Peyer's patch (tissue), 4 donors: ENCODE measurements around the gene CNOT4. TPM values are rescaled to one million over a fixed set of nuclear protein-coding genes. Genes with fewer than 3 reads are reported as not detected.
"Not testable (repeated sequence)": the region's sequence is repeated elsewhere in the genome, so short reads cannot be mapped to it uniquely, and the experiment has no call there.

Source experiments
- DNase-seq, 3 donors: peaks; one replicate each; pipeline ENCODE4 v3.0.0-alpha.2; 2017 to 2019
- H3K27ac ChIP-seq, 4 donors: fragments of 200-600 bp; sonication (generic); one replicate each; pipeline ENCODE4 v1.5.1; 2016 to 2019
- H3K27me3 ChIP-seq, 2 donors: fragments of 200-600 bp; sonication (generic); one replicate each; pipeline ENCODE4 v1.5.1; 2019
- H3K36me3 ChIP-seq, 3 donors: fragments of 200-600 bp; sonication (generic); one replicate each; pipeline ENCODE4 v1.5.1; 2016 to 2019
- H3K4me1 ChIP-seq, 4 donors: fragments of 200-600 bp; sonication (generic); one replicate each; pipeline ENCODE4 v1.5.1; 2016 to 2019
- H3K4me3 ChIP-seq, 4 donors: fragments of 200-600 bp; sonication (generic); 1 replicate in 3 of 4; 2 replicates in 1 of 4; pipeline ENCODE4 v1.5.1; 2016 to 2019; ENCODE audit warnings: mild to moderate bottlenecking in 1 of 4
- H3K9me3 ChIP-seq, 4 donors: fragments of 200-600 bp; sonication (generic); one replicate each; pipeline ENCODE4 v1.5.1; 2016 to 2019; ENCODE audit warnings: mild to moderate bottlenecking in 1 of 4
- POLR2A ChIP-seq, 2 donors: fragments of 450-650 bp; IDR thresholded peaks; one replicate each; pipeline ENCODE4 v1.5.1; 2017; ENCODE audit warnings: antibody characterized with exemption in 2 of 2, mild to moderate bottlenecking in 2 of 2, moderate library complexity in 2 of 2
- total RNA-seq, 4 donors: library from RNA; depleted of rRNA; stranded (reverse); fragments of >200 nt; gene quantifications; one replicate each; pipeline ENCODE4 v1.1.0, GENCODE V29; 2016
- TF ChIP-seq, protein P1 (sequence below), 6 experiments: fragments of 450-650 bp in 4 of 6; fragments of 200-600 bp in 2 of 6; sonication (generic) in 1 of 6; IDR thresholded peaks; one replicate each; pipeline ENCODE4 v1.5.1; 2017 to 2019; ENCODE audit warnings: antibody characterized with exemption in 6 of 6, mild to moderate bottlenecking in 3 of 6, moderate library complexity in 1 of 6

CNOT4 gene
- total RNA-seq, 4 donors from 2014 or later = 20.2 to 35.5 (median 24.1) TPM

DNA sequence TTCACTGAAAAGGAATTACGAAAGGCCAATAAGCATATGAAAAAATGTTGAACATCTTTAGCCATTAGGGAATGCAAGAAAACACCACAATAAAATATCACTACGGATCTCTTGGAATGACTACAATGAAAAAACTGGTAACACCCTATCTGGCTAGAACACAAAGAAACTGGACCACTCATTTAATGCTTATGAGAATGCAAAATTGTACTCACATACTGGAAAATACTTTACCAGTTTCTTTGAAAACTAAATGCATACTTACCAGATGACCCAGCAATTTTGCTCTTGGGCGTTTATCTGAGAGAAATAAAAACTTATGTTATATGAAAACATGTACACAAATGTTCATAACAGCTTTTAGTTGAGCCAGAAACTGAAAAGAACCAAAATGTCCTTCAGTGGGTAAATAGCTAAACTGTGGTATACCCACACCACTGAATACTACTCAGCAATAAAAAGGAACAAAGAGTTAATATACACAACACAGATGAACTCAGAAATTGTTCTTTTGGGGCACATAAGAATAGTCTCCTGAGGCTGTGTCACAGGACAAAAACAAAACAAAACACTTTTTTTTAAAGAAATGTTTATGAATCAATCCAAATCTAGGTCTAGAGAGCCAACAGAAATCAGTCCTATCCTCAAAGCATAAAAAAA lies 23.5 kb downstream of the CNOT4 start:
- Histone ChIP-seq H3K36me3 (no peaks in the 10 kb centered on the region), H3K4me1 (no peaks in the 10 kb centered on the region), H3K4me3 (no peak overlapping the region), H3K9me3 (no peaks in the 10 kb centered on the region), H3K27ac (no peak overlapping the region), H3K27me3 (no peaks in the 10 kb centered on the region)
- no peak for TF ChIP-seq POLR2A (IDR thresholded peaks at IDR 0.05)
- TF ChIP-seq, protein P1, sequence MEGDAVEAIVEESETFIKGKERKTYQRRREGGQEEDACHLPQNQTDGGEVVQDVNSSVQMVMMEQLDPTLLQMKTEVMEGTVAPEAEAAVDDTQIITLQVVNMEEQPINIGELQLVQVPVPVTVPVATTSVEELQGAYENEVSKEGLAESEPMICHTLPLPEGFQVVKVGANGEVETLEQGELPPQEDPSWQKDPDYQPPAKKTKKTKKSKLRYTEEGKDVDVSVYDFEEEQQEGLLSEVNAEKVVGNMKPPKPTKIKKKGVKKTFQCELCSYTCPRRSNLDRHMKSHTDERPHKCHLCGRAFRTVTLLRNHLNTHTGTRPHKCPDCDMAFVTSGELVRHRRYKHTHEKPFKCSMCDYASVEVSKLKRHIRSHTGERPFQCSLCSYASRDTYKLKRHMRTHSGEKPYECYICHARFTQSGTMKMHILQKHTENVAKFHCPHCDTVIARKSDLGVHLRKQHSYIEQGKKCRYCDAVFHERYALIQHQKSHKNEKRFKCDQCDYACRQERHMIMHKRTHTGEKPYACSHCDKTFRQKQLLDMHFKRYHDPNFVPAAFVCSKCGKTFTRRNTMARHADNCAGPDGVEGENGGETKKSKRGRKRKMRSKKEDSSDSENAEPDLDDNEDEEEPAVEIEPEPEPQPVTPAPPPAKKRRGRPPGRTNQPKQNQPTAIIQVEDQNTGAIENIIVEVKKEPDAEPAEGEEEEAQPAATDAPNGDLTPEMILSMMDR (IDR thresholded peaks at IDR 0.05) = no peak
- no peak for DNase-seq

GRCh38 chr7:135481598-135481979 lies 28.3 kb downstream of the CNOT4 start:
- Histone ChIP-seq H3K36me3 (no peaks in the 10 kb centered on the region), H3K27me3 (no peaks in the 10 kb centered on the region), H3K27ac (no peak overlapping the region), H3K9me3 (no peaks in the 10 kb centered on the region), H3K4me3 (no peak overlapping the region), H3K4me1 (no peaks in the 10 kb centered on the region)
- TF ChIP-seq, protein P1 (IDR thresholded peaks at IDR 0.05) = no peak
- TF ChIP-seq POLR2A (IDR thresholded peaks at IDR 0.05) = no peak
- DNase-seq = no peak

DNA sequence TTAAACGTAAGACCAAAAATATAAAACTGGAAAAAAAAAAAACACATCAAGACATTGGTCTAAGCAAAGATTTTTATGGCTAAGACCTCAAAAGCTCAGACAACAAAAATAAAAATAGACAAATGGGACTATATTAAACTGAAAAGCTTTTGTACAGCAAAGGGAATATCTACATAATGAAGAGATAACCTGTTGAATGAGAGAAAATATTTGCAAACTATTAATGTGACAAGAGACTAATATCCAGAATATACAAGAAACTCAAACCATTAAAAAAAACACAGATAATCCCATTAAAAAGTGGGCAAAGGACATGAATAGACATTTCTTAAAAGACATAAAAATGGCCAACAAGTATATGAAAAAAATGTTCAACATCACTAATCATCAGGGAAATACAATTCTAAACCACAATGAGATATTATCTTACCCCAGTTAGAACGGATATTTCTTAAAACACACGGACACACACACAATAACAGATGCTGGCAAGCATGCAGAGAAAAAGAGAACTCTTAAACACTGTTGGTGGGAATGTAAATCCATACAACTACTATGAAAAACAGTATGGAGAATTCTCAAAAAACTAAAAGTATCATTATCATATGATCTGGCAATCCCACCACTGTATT lies 28.8 kb downstream of the CNOT4 start:
- H3K27ac ChIP-seq = no peak overlapping the region
- no peaks in the 10 kb centered on the region for H3K4me1 ChIP-seq
- no peaks in the 10 kb centered on the region for H3K9me3 ChIP-seq
- no peaks in the 10 kb centered on the region for H3K36me3 ChIP-seq
- no peak for DNase-seq
- no peaks in the 10 kb centered on the region for H3K27me3 ChIP-seq
- TF ChIP-seq POLR2A (IDR thresholded peaks at IDR 0.05) = no peak
- TF ChIP-seq, protein P1 (IDR thresholded peaks at IDR 0.05) = no peak
- no peak overlapping the region for H3K4me3 ChIP-seq

DNA sequence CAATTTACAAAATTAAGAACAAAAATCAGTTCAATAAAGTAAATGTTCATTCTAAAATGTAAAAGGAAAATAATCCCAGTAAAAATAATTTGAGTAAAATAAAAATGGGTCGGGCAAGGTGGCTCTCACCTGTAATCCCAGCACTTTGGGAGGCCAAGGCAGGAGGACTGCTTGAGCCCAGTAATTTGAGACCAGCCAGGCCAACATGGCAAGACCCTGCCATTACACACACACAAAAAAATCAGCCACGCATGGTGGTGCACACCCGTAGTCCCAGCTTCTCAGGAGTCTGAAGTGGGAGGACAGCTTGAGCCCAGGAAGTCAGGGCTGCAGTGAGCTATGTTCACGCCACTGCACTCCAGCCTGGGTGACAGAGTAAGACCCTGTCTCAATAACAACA lies 34.4 kb downstream of the CNOT4 start:
- TF ChIP-seq, protein P1 (IDR thresholded peaks at IDR 0.05) = no peak
- TF ChIP-seq POLR2A (IDR thresholded peaks at IDR 0.05) = no peak
- H3K27me3 ChIP-seq = no peaks in the 10 kb centered on the region
- DNase-seq = no peak

DNA sequence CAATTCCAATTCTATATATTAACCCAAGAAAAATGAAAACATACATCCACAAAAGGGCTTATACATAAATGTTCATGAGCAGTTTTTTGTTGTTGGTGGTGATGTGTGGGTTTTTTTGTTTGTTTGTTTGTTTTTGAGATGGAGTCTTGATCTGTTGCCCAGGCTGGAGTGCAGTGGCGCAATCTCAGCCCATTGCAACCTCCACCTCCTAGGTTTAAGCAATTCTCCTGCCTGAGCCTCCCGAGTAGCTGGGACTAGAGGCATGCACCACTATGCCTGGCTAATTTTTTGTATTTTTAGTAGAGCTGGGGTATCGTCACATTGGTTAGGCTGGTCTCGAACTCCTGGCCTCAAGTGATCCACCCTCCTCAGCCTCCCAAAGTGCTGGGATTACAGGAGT lies 40.2 kb downstream of the CNOT4 start:
- not testable (repeated sequence) for H3K4me1 ChIP-seq, H3K9me3 ChIP-seq, H3K36me3 ChIP-seq, DNase-seq, H3K4me3 ChIP-seq, H3K27ac ChIP-seq, H3K27me3 ChIP-seq

More for the DNA sequence above, 34.4 kb downstream of the CNOT4 start:
- Histone ChIP-seq H3K4me1 (no peaks in the 10 kb centered on the region), H3K36me3 (no peaks in the 10 kb centered on the region), H3K27ac (no peak overlapping the region), H3K9me3 (no peaks in the 10 kb centered on the region), H3K4me3 (no peak overlapping the region)

GRCh38 chr7:135467207-135467711 lies 42.6 kb downstream of the CNOT4 start:
- H3K36me3 ChIP-seq = no peaks in the 10 kb centered on the region
- DNase-seq = no peak

More at GRCh38 chr7:135467207-135467711, 42.6 kb downstream of the CNOT4 start:
- no peaks in the 10 kb centered on the region for H3K4me1 ChIP-seq
- no peaks in the 10 kb centered on the region for H3K9me3 ChIP-seq
- no peak overlapping the region for H3K4me3 ChIP-seq
- TF ChIP-seq POLR2A (IDR thresholded peaks at IDR 0.05) = no peak
- TF ChIP-seq, protein P1 (IDR thresholded peaks at IDR 0.05) = no peak
- H3K27me3 ChIP-seq = no peaks in the 10 kb centered on the region
- no peak overlapping the region for H3K27ac ChIP-seq
